HepG2 (cell line): Measurements from ENCODE around the gene DSCAML1. TPM values are rescaled to one million over a fixed set of nuclear protein-coding genes. Genes with fewer than 3 reads are reported as not detected.

Experiments used
- ATAC-seq: fragments of 200-7000 bp; cut with Tn5 transposase; 3 replicates; pipeline ENCODE4 v1.9.1; 2020; ENCODE audit warnings: mild to moderate bottlenecking, moderate library complexity
- BruUV-seq: library from RNA; stranded (reverse); fragments of 400-500 nt; replicated peaks from 2 replicates; lab custom pipeline; 2021; lab: Mats Ljungman, UMichigan
- CTCF ChIA-PET: fragments of 300-600 bp; formaldehyde crosslinking; extraction: SDS; loops from one replicate; lab custom pipeline; 2021; ENCODE audit warnings: low total read pairs, inconsistent platforms, low intra/inter-chr PET ratio; lab: Yijun Ruan, JAX
- POLR2A ChIA-PET: fragments of 350-600 bp; sonication (Branson Sonifier 250); formaldehyde crosslinking; loops from one replicate; lab custom pipeline; 2020; ENCODE audit warnings: antibody characterized with exemption, inconsistent platforms; lab: Yijun Ruan, JAX
- DNase-seq: peaks from one replicate; pipeline ENCODE4 v3.0.0-alpha.2; 2015; ENCODE audit warnings: low spot score
- FAIRE-seq: peaks from 3 replicates; lab custom pipeline; 2011; peaks lifted over from hg19 to GRCh38; lab: Jason Lieb, UNC
- H2AFZ ChIP-seq: one replicate; pipeline ENCODE4 v1.6.1; 2011; ENCODE audit warnings: low read length, inconsistent platforms
- H3K27ac ChIP-seq: fragments of 300-600 bp; 3 replicates; pipeline ENCODE4 v1.8.0; 2011; ENCODE audit warnings: mixed run types, mild to moderate bottlenecking, mixed read lengths, low read length, inconsistent platforms; ENCODE audit not compliant: insufficient read depth; ENCODE audit errors: extremely low read length
- H3K27me3 ChIP-seq, 2 experiments: fragments of 200-600 bp in 1 of 2; 2 replicates in 1 of 2; 3 replicates in 1 of 2; pipeline versions ENCODE4 v1.6.0 to v1.8.0; 2011; ENCODE audit warnings: low read length in 2 of 2, mild to moderate bottlenecking in 2 of 2, moderate library complexity in 2 of 2, inconsistent platforms in 1 of 2; ENCODE audit not compliant: insufficient read depth in 2 of 2, control insufficient read depth in 1 of 2
- H3K36me3 ChIP-seq, 2 experiments: fragments of 200-600 bp in 1 of 2; replicated peaks in 1 of 2; 2 replicates in 1 of 2; 3 replicates in 1 of 2; pipeline versions ENCODE4 v1.5.1 to v1.8.0; 2011; ENCODE audit warnings: low read length in 2 of 2, inconsistent platforms in 1 of 2; ENCODE audit not compliant: insufficient read depth in 2 of 2, control insufficient read depth in 1 of 2
- H3K4me1 ChIP-seq: 2 replicates; pipeline ENCODE4 v1.5.1; 2012; ENCODE audit warnings: low read length, inconsistent platforms; ENCODE audit not compliant: insufficient read depth
- H3K4me2 ChIP-seq: 2 replicates; pipeline ENCODE4 v1.6.0; 2011; ENCODE audit warnings: low read depth, low read length, inconsistent platforms
- H3K4me3 ChIP-seq, 3 experiments: fragments of 200-600 bp in 1 of 3; sonication (generic), shearing (Covaris generic) in 1 of 3; replicated peaks in 1 of 3; 2 replicates each; pipeline ENCODE4 v1.5.1; 2011 to 2016; ENCODE audit warnings: low read length in 3 of 3, inconsistent platforms in 2 of 3, low read depth in 2 of 3, mild to moderate bottlenecking in 2 of 3, control low read depth in 1 of 3, mixed read lengths in 1 of 3; ENCODE audit not compliant: insufficient read depth in 1 of 3
- H3K79me2 ChIP-seq: one replicate; pipeline ENCODE4 v1.6.1; 2011; ENCODE audit warnings: low read length, inconsistent platforms; ENCODE audit not compliant: insufficient read depth
- H3K9ac ChIP-seq: 2 replicates; pipeline ENCODE4 v1.6.0; 2011; ENCODE audit warnings: mild to moderate bottlenecking, low read depth, low read length, inconsistent platforms; ENCODE audit not compliant: insufficient read depth
- H3K9me3 ChIP-seq: 2 replicates; pipeline ENCODE4 v1.5.1; 2012; ENCODE audit warnings: mild to moderate bottlenecking, low read length
- H4K20me1 ChIP-seq: 2 replicates; pipeline ENCODE4 v1.6.0; 2011; ENCODE audit warnings: inconsistent platforms, mild to moderate bottlenecking, low read length, moderate library complexity; ENCODE audit not compliant: insufficient read depth
- ARNT ChIP-seq: fragments of 450-650 bp; IDR thresholded peaks from 2 replicates; pipeline ENCODE4 v1.6.1; 2017
- CBX5 ChIP-seq: sonication (generic); formaldehyde crosslinking; IDR thresholded peaks from 2 replicates; pipeline ENCODE4 v1.4.0; 2020; ENCODE audit warnings: missing genetic modification reagents, borderline replicate concordance
- ELF1 ChIP-seq: sonication (generic); formaldehyde crosslinking; IDR thresholded peaks from 2 replicates; pipeline ENCODE4 v1.4.0; 2020; ENCODE audit warnings: missing genetic modification reagents
- ERF ChIP-seq: IDR thresholded peaks from 2 replicates; pipeline ENCODE4 v1.6.1; 2018; ENCODE audit warnings: missing biosample characterization, missing genetic modification reagents
- FOXA1 ChIP-seq, 2 experiments: fragments of 450-650 bp in 1 of 2; sonication (generic) in 1 of 2; formaldehyde crosslinking in 1 of 2; IDR thresholded peaks; 2 replicates each; pipeline versions ENCODE4 v1.4.0 to v1.6.1; 2016 to 2020; ENCODE audit warnings: missing genetic modification reagents in 1 of 2
- HNRNPH1 ChIP-seq: fragments of 200-400 bp; formaldehyde crosslinking; optimal IDR thresholded peaks from 2 replicates; pipeline ENCODE3; 2017; ENCODE audit warnings: mild to moderate bottlenecking, low read depth, low read length
- KDM5A ChIP-seq: fragments of 200-600 bp; sonication (generic); IDR thresholded peaks from 2 replicates; pipeline ENCODE4 v1.7.0; 2018; ENCODE audit warnings: antibody characterized with exemption, mild to moderate bottlenecking, low read length, borderline replicate concordance
- MBNL3 ChIP-seq: fragments of 250-450 bp; sonication (Bioruptor Pico); conservative IDR thresholded peaks from 2 replicates; pipeline ENCODE4 v1.8.0; 2022; ENCODE audit warnings: mild to moderate bottlenecking, inconsistent platforms
- MEIS2 ChIP-seq: sonication (generic); formaldehyde crosslinking; IDR thresholded peaks from 2 replicates; pipeline ENCODE4 v1.9.0; 2021; ENCODE audit warnings: mild to moderate bottlenecking, missing genetic modification reagents
- TGIF2 ChIP-seq: IDR thresholded peaks from 2 replicates; pipeline ENCODE4 v1.6.1; 2016; ENCODE audit warnings: control low read depth, missing compliant biosample characterization
- ZBTB42 ChIP-seq: sonication (generic); formaldehyde crosslinking; IDR thresholded peaks from 2 replicates; pipeline ENCODE4 v1.5.0; 2020; ENCODE audit warnings: mild to moderate bottlenecking, missing genetic modification reagents
- WGBS: methylation state at CpG from one replicate; pipeline ENCODE4 v1.1.6; 2017; ENCODE audit warnings: low lambda C conversion rate; 5-methylcytosine and 5-hydroxymethylcytosine counted together
- in situ Hi-C: cut with HindIII; loops from 2 replicates; pipeline ENCODE4 v1.10.0; 2017; ENCODE audit warnings: low pct_unique_long_range_greater_than_20kb; ENCODE audit not compliant: extremely low pct_ligation_motif_present
- intact Hi-C: fragments of 100-400 bp; cut with micrococcal nuclease; formaldehyde crosslinking; loops from one replicate; pipeline ENCODE4 v1.10.0; 2022; ENCODE audit not compliant: unreplicated experiment
- polyA plus RNA-seq, 8 experiments: library from polyadenylated mRNA; depleted of rRNA in 3 of 8; stranded (reverse) in 7 of 8; unstranded in 1 of 8; fragments of >200 nt; fragmentation: Illumina TruSeq in 4 of 8; extraction: Trizol in 4 of 8; gene quantifications; 2 replicates each; pipeline versions ENCODE4 v1.2.1 to v1.2.3, GENCODE V29; 2011 to 2016; ENCODE audit warnings: low read depth in 4 of 8, missing spikeins in 1 of 8, mixed read lengths in 1 of 8; ENCODE audit not compliant: insufficient read depth in 1 of 8
- total RNA-seq, 5 experiments: library from RNA; depleted of rRNA; stranded (reverse); fragments of >200 nt; fragmentation: Illumina TruSeq; extraction: Trizol; gene quantifications; 2 replicates each; pipeline ENCODE4 v1.2.3, GENCODE V29; 2016; ENCODE audit warnings: low read depth in 1 of 5
- TF ChIP-seq, protein P1 (sequence below): sonication (generic); formaldehyde crosslinking; IDR thresholded peaks from 2 replicates; pipeline ENCODE4 v1.5.1; 2020; ENCODE audit warnings: missing genetic modification reagents, mild to moderate bottlenecking, borderline replicate concordance
- TF ChIP-seq, protein P2 (sequence below): sonication (generic); formaldehyde crosslinking; IDR thresholded peaks from 2 replicates; pipeline ENCODE4 v1.4.0; 2020; ENCODE audit warnings: low read depth, mild to moderate bottlenecking, missing genetic modification reagents
- TF ChIP-seq, protein P3 (sequence below): sonication (generic); formaldehyde crosslinking; IDR thresholded peaks from 2 replicates; pipeline ENCODE4 v1.4.0; 2020; ENCODE audit warnings: missing genetic modification reagents
- TF ChIP-seq, protein P4 (sequence below): sonication (generic); formaldehyde crosslinking; IDR thresholded peaks from 2 replicates; pipeline ENCODE4 v1.4.0; 2020; ENCODE audit warnings: mild to moderate bottlenecking, missing genetic modification reagents

The DSCAML1 gene
- total and polyA plus RNA-seq, 2 of the 13 experiments (the other 11 are each of a cell fraction or from before 2014, with no cell fraction given): 0.29 to 0.40 TPM

DNA sequence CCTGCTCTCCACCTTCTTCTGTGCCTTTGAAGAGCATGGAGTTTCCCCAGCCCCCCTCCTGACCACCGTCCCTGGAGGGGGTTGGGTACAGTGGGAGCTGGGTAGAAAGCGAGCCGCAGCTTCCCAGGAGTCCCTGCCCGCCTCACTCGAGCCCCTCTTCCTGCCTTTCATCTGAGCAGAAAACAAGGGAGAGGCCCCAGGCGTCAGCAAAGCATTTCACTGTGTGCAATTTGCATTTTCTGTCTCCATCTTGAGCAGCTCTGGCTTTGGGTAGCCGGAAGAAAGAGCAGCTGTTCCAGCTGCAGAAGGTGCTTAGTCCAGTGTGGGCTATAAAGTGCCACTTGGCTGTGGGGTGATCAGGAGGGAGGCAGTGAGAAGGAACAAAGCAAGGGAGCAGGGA, 239.7 kb downstream of the DSCAML1 start:
- WGBS: 24% methylated on average over 6 of the region's 7 CpGs
- no peak overlapping the region for H2AFZ ChIP-seq
- no peaks in the 10 kb centered on the region for H3K4me1 ChIP-seq
- H3K36me3 ChIP-seq: no peaks in the 10 kb centered on the region
- H3K27ac ChIP-seq: no peak overlapping the region
- BruUV-seq: no TSS peak
- 0 out of 2 replicates have a peak, but pooled peaks cover 3% of the 10 kb centered on the region for H4K20me1 ChIP-seq
- in situ Hi-C loops (no loop called here), intact Hi-C loops (no loop called here)
- no peak overlapping the region for H3K9ac ChIP-seq
- DNase-seq (no peak), ATAC-seq (no peak), FAIRE-seq (no peak)
- peaks cover 3 to 8% of the 10 kb centered on the region in 2 experiments; a peak in 2 of 5 replicates for H3K27me3 ChIP-seq
- POLR2A ChIA-PET: no interaction called here
- H3K4me3 ChIP-seq: no peak overlapping the region
- TF ChIP-seq KDM5A (no peak), ARNT (no peak), ERF (CRISPR knock-in tag) (no peak), MEIS2 (CRISPR knock-in tag) (no peak), FOXA1 (IDR thresholded peaks at IDR 0.05) (no peak), FOXA1 (CRISPR knock-in tag; IDR thresholded peaks at IDR 0.05) (no peak), MBNL3 (no peak), ZBTB42 (CRISPR knock-in tag) (no peak), CBX5 (CRISPR knock-in tag) (no peak), ELF1 (CRISPR knock-in tag) (no peak), HNRNPH1 (no peak), TGIF2 (CRISPR knock-in tag) (no peak)
- TF ChIP-seq, protein P1, sequence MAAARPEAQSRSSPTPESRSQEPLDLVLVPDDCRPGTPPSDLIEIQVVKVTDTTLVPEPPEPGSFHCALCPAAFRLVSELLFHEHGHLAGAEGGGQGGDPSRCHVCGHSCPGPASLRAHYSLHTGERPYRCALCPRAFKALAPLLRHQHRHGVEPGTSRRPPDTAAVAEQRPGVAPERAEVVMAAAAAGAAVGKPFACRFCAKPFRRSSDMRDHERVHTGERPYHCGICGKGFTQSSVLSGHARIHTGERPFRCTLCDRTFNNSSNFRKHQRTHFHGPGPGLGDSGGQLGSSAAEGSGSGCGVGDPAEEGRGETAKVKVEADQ (CRISPR knock-in tag): no peak
- TF ChIP-seq, protein P2, sequence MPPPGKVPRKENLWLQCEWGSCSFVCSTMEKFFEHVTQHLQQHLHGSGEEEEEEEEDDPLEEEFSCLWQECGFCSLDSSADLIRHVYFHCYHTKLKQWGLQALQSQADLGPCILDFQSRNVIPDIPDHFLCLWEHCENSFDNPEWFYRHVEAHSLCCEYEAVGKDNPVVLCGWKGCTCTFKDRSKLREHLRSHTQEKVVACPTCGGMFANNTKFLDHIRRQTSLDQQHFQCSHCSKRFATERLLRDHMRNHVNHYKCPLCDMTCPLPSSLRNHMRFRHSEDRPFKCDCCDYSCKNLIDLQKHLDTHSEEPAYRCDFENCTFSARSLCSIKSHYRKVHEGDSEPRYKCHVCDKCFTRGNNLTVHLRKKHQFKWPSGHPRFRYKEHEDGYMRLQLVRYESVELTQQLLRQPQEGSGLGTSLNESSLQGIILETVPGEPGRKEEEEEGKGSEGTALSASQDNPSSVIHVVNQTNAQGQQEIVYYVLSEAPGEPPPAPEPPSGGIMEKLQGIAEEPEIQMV (CRISPR knock-in tag): no peak
- TF ChIP-seq, protein P3, sequence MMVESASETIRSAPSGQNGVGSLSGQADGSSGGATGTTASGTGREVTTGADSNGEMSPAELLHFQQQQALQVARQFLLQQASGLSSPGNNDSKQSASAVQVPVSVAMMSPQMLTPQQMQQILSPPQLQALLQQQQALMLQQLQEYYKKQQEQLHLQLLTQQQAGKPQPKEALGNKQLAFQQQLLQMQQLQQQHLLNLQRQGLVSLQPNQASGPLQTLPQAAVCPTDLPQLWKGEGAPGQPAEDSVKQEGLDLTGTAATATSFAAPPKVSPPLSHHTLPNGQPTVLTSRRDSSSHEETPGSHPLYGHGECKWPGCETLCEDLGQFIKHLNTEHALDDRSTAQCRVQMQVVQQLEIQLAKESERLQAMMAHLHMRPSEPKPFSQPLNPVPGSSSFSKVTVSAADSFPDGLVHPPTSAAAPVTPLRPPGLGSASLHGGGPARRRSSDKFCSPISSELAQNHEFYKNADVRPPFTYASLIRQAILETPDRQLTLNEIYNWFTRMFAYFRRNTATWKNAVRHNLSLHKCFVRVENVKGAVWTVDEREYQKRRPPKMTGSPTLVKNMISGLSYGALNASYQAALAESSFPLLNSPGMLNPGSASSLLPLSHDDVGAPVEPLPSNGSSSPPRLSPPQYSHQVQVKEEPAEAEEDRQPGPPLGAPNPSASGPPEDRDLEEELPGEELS (CRISPR knock-in tag): no peak
- TF ChIP-seq, protein P4, sequence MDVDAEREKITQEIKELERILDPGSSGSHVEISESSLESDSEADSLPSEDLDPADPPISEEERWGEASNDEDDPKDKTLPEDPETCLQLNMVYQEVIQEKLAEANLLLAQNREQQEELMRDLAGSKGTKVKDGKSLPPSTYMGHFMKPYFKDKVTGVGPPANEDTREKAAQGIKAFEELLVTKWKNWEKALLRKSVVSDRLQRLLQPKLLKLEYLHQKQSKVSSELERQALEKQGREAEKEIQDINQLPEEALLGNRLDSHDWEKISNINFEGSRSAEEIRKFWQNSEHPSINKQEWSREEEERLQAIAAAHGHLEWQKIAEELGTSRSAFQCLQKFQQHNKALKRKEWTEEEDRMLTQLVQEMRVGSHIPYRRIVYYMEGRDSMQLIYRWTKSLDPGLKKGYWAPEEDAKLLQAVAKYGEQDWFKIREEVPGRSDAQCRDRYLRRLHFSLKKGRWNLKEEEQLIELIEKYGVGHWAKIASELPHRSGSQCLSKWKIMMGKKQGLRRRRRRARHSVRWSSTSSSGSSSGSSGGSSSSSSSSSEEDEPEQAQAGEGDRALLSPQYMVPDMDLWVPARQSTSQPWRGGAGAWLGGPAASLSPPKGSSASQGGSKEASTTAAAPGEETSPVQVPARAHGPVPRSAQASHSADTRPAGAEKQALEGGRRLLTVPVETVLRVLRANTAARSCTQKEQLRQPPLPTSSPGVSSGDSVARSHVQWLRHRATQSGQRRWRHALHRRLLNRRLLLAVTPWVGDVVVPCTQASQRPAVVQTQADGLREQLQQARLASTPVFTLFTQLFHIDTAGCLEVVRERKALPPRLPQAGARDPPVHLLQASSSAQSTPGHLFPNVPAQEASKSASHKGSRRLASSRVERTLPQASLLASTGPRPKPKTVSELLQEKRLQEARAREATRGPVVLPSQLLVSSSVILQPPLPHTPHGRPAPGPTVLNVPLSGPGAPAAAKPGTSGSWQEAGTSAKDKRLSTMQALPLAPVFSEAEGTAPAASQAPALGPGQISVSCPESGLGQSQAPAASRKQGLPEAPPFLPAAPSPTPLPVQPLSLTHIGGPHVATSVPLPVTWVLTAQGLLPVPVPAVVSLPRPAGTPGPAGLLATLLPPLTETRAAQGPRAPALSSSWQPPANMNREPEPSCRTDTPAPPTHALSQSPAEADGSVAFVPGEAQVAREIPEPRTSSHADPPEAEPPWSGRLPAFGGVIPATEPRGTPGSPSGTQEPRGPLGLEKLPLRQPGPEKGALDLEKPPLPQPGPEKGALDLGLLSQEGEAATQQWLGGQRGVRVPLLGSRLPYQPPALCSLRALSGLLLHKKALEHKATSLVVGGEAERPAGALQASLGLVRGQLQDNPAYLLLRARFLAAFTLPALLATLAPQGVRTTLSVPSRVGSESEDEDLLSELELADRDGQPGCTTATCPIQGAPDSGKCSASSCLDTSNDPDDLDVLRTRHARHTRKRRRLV (CRISPR knock-in tag): no peak
- CTCF ChIA-PET: no interaction called here
- no peaks in the 10 kb centered on the region for H3K9me3 ChIP-seq
- no peaks in the 10 kb centered on the region for H3K79me2 ChIP-seq
- no peak overlapping the region for H3K4me2 ChIP-seq
